Measurements from ENCODE around the gene KRT2.

- TF ChIP-seq CTCF (IDR thresholded peaks at IDR 0.05) (no peak), EP300 (IDR thresholded peaks at IDR 0.05) (no peak), POLR2AphosphoS5 (IDR thresholded peaks at IDR 0.05) (no peak)
Observed at GRCh38 chr12:52645982-52646381, 6.0 kb downstream of the KRT2 start.
